SK-N-SH treated with all-trans-retinoic acid at 6 μM for 48 hours (cell line): ENCODE measurements around the gene KRT86.

Source experiments
- CSDC2 ChIP-seq: fragments of 250-450 bp; sonication (Bioruptor Pico); IDR thresholded peaks from 2 replicates; pipeline ENCODE4 v1.5.0; 2020; ENCODE audit warnings: mild to moderate bottlenecking, moderate library complexity
- ESRRG ChIP-seq: fragments of 250-450 bp; sonication (Bioruptor Pico); IDR thresholded peaks from 2 replicates; pipeline ENCODE4 v1.6.1; 2021; ENCODE audit warnings: mild to moderate bottlenecking
- OSR1 ChIP-seq: fragments of 250-450 bp; sonication (Bioruptor Pico); IDR thresholded peaks from 2 replicates; pipeline ENCODE4 v1.8.0; 2022; ENCODE audit warnings: moderate library complexity, mild to moderate bottlenecking, inconsistent platforms
- SNAI2 ChIP-seq: fragments of 250-450 bp; sonication (Bioruptor Pico); IDR thresholded peaks from 2 replicates; pipeline ENCODE4 v1.5.0; 2020; ENCODE audit warnings: mild to moderate bottlenecking, moderate library complexity
- TCF4 ChIP-seq: fragments of 250-450 bp; sonication (Bioruptor Pico); IDR thresholded peaks from 2 replicates; pipeline ENCODE4 v1.8.0; 2021; ENCODE audit warnings: mild to moderate bottlenecking, moderate library complexity, borderline replicate concordance
- ZNF70 ChIP-seq: fragments of 450-650 bp; formaldehyde crosslinking; IDR thresholded peaks from 2 replicates; pipeline ENCODE4 v1.5.0; 2020; ENCODE audit warnings: mild to moderate bottlenecking, moderate library complexity

- no peak for TF ChIP-seq ESRRG
- TF ChIP-seq TCF4, result no peak
- TF ChIP-seq CSDC2, result no peak
- no peak for TF ChIP-seq SNAI2 (CRISPR knock-in tag)
- TF ChIP-seq ZNF70 (CRISPR knock-in tag), result no peak
- TF ChIP-seq OSR1 (CRISPR knock-in tag), result no peak
Observed at GRCh38 chr12:52313926-52314325, 39.5 kb downstream of the KRT86 start.
